GM12865 (cell line): Measurements from ENCODE around the gene KRTAP4-12.
"Not testable (repeated sequence)": the region's sequence is repeated elsewhere in the genome, so short reads cannot be mapped to it uniquely, and the experiment has no call there.

Source experiments
- DNase-seq: peaks from one replicate; pipeline ENCODE4 v3.0.0; 2010; ENCODE audit warnings: low read depth
- H3K4me3 ChIP-seq: 2 replicates; pipeline ENCODE4 v1.5.1; 2011; ENCODE audit warnings: mild to moderate bottlenecking, low read depth, low read length, control low read depth
- CTCF ChIP-seq: IDR thresholded peaks from 2 replicates; pipeline ENCODE4 v1.5.1; 2011; ENCODE audit warnings: low read length, control low read depth, low read depth, inconsistent platforms; ENCODE audit not compliant: insufficient read depth; ENCODE audit errors: missing control alignments

Gene KRTAP4-12

GRCh38 chr17:41141361-41141760, 17.4 kb upstream of the KRTAP4-12 start:
- no peak overlapping the region for H3K4me3 ChIP-seq
- DNase-seq, result no peak
- TF ChIP-seq CTCF, result no peak

GRCh38 chr17:41140360-41141131, 16.6 kb upstream of the KRTAP4-12 start, which contains the start of gene KRTAP4-6:
Gene KRTAP4-6, minus strand, starts transcription at chr17:41140544. Its CDS starts 57 bp downstream, at chr17:41140487.
- H3K4me3 ChIP-seq, result no peak within 1 kb of the TSS
- TF ChIP-seq CTCF, result no peak
- no peak for DNase-seq

- not testable (repeated sequence) for DNase-seq, H3K4me3 ChIP-seq
Observed at GRCh38 chr17:41139865-41140264, 15.9 kb upstream of the KRTAP4-12 start.

- TF ChIP-seq CTCF, result no peak
- no peak for DNase-seq
- H3K4me3 ChIP-seq, result no peak overlapping the region
Observed at GRCh38 chr17:41133880-41134735, 10.1 kb upstream of the KRTAP4-12 start.

GRCh38 chr17:41131979-41132378, 8.0 kb upstream of the KRTAP4-12 start:
- no peak overlapping the region for H3K4me3 ChIP-seq
- DNase-seq, result no peak
- no peak for TF ChIP-seq CTCF

- TF ChIP-seq CTCF, result no peak
- H3K4me3 ChIP-seq, result no peak overlapping the region
- DNase-seq, result no peak
Observed at GRCh38 chr17:41127371-41127770, 3.4 kb upstream of the KRTAP4-12 start.

GRCh38 chr17:41126412-41126811, 2.4 kb upstream of the KRTAP4-12 start:
- TF ChIP-seq CTCF, result no peak
- no peak overlapping the region for H3K4me3 ChIP-seq
- DNase-seq, result no peak
